Neural cell (in vitro differentiated cells): ENCODE data around the gene FOXO6.

Source experiments
- CTCF ChIP-seq: fragments of 450-650 bp; IDR thresholded peaks from 2 replicates; pipeline ENCODE4 v1.5.1; 2014; ENCODE audit warnings: antibody characterized with exemption, mild to moderate bottlenecking, moderate library complexity; ENCODE audit not compliant: poor library complexity, severe bottlenecking
- EP300 ChIP-seq: fragments of 450-650 bp; conservative IDR thresholded peaks from 2 replicates; pipeline ENCODE4 v1.6.1; 2014; ENCODE audit warnings: antibody characterized with exemption, mild to moderate bottlenecking, moderate library complexity; ENCODE audit not compliant: poor library complexity, severe bottlenecking
- EZH2 ChIP-seq: fragments of 200-600, 300-800 bp; shearing (Covaris generic), sonication (generic); IDR thresholded peaks from 2 replicates; pipeline ENCODE4 v1.6.1; 2014; ENCODE audit warnings: antibody characterized with exemption, low read length, borderline replicate concordance, mild to moderate bottlenecking; ENCODE audit not compliant: insufficient read depth, poor library complexity, severe bottlenecking
- POLR2AphosphoS5 ChIP-seq: IDR thresholded peaks from 2 replicates; pipeline ENCODE4 v1.6.1; 2012
- RAD21 ChIP-seq: fragments of 450-650 bp; conservative IDR thresholded peaks from 2 replicates; pipeline ENCODE4 v1.6.1; 2014; ENCODE audit warnings: antibody characterized with exemption, mild to moderate bottlenecking, moderate library complexity
- REST ChIP-seq: IDR thresholded peaks from 2 replicates; pipeline ENCODE4 v1.6.1; 2012; ENCODE audit warnings: borderline replicate concordance
- SMC3 ChIP-seq: fragments of 450-650 bp; conservative IDR thresholded peaks from 2 replicates; pipeline ENCODE4 v1.6.1; 2014; ENCODE audit warnings: antibody characterized with exemption, mild to moderate bottlenecking, moderate library complexity; ENCODE audit not compliant: poor library complexity
- TAF1 ChIP-seq: IDR thresholded peaks from 2 replicates; pipeline ENCODE4 v1.6.1; 2012; ENCODE audit warnings: low read depth

- TF ChIP-seq POLR2AphosphoS5: no peak
- no peak for TF ChIP-seq CTCF
- no peak for TF ChIP-seq EP300
- TF ChIP-seq SMC3: no peak
- TF ChIP-seq EZH2: no peak
- no peak for TF ChIP-seq TAF1
- no peak for TF ChIP-seq RAD21
- TF ChIP-seq REST: no peak
Measured at GRCh38 chr1:41407664-41408252, 46.5 kb downstream of the FOXO6 start.
